NCI-H748 (cell line): Measurements from ENCODE around the gene RBBP8.
"Not testable (repeated sequence)": the region's sequence is repeated elsewhere in the genome, so short reads cannot be mapped to it uniquely, and the experiment has no call there.

Experiments used
- DNase-seq: peaks from one replicate; lab custom pipeline; 2025; ENCODE audit not compliant: unreplicated experiment; lab: John Stamatoyannopoulos, UW

Gene RBBP8

DNA sequence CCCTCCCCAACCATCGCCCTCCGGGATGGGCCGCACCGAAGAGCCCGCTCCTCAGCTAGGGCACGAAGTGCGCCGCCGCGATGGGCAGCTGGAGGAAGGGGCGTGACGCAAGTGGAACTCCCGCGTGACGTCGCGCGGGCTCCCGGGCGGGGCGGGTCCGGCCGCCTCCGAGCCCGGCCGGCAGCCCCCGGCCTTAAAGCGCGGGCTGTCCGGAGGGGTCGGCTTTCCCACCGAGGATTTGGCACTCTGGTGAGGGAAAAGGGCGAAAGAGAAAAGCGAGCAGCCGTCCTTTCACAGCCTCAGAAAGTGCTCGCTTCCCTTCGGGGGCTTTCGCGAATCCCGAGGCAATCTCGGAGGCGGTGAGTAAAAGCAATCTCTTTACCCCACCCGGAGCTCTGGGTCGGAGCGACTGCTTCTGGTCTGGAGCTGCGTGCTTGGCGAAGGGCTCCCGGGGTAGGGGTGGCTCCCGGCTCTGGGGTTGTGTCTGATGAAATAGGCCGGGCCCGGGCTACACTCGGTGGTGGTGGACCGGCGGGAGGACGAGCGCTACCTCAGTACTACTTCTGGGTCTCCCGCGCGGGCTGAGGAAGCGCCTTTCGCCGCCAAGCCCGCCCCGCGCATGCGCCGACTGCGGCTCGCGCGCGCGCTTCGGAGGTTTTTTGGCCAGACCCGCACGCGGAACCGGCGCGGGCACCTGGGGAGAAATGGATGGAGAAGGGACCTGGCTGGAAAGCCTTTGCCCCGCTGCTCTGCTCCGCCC lies at the start of gene RBBP8:
Gene RBBP8 (plus strand): TSS at position 123 of the 760 bp plus-strand sequence. CDS start 3,524 bp downstream, outside the sequence.
- DNase-seq, result peak; percentile 96

DNA sequence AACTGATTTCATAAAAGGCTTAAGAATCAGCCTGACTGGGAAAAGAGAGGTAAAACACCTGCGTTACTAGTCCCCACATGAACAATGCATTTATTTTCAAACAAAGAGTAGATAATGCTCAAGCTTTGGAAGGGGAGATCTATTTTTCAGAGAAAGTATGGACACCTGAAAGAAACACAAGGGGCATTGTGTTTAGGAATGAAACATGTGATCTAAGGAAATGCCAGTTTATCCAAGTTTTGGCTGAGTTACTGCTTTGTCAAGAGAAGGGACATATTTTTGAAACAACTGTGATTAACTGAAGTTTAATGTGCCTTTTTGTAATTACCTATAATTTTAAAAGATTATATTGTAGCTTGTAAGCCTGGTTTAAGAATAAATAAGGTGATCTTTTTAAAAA lies 49.3 kb upstream of the RBBP8 start:
- no peak for DNase-seq

GRCh38 chr18:22885694-22886093 lies 47.4 kb upstream of the RBBP8 start:
- DNase-seq, result not testable (repeated sequence)

GRCh38 chr18:22899421-22899820 lies 33.7 kb upstream of the RBBP8 start:
- no peak for DNase-seq

GRCh38 chr18:22900558-22901238 lies 32.4 kb upstream of the RBBP8 start:
- DNase-seq, result no peak

DNA sequence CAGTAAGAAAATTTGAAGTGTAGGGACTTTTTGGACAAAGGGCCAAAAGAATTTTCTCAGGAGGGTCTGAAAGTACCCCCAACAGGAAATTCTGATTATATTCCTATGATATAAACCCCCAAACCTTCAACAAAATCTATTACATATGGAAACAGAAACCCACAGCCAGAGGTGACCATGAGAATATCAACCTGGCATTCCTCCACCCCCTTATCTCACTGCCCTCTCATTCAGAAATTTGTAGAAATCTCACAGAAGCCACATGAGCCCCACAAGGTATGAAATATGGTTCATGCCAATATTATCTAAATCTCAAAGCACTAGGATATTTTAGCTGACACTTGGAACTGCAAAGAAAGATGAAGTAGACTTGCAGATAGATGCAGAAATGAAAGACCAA lies 31.0 kb upstream of the RBBP8 start:
- DNase-seq, result no peak

DNA sequence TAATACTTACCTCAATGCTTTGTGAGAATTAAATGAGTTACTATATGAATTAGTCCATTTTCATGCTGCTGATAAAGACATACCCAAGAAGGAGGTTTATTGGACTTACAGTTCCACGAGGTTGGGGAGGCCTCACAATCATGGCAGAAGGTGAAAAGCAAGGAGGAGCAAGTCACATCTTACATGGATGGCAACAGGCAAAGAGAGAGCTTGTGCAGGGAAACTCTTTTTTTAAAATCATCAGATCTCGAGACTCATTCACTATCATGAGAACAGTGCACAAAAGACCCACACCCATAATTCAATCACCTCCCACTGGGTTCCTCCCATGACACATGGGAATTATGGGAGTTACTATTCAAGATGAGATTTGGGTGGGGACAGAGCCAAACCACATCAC lies 29.9 kb upstream of the RBBP8 start:
- DNase-seq, result not testable (repeated sequence)

DNA sequence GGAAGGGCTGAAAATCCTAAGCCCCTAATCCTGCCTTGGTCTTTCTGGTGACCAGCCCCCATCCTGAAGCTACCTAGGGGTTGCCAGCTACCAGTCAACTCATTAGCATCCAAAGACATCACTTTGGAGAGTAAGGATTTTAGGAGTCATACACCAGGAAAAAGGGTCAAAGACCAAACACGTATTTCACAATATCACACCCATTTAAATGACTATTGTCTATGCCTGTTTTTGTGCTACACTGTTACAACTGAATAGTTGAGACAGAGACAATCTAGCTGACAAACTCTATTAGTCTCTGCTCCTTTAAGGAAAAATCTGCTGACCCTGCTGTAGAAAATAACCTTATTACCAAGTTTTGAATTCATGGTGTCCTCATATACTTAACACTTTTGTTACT lies 21.0 kb upstream of the RBBP8 start:
- DNase-seq, result no peak

GRCh38 chr18:22912835-22913234 lies 20.3 kb upstream of the RBBP8 start:
- no peak for DNase-seq

DNA sequence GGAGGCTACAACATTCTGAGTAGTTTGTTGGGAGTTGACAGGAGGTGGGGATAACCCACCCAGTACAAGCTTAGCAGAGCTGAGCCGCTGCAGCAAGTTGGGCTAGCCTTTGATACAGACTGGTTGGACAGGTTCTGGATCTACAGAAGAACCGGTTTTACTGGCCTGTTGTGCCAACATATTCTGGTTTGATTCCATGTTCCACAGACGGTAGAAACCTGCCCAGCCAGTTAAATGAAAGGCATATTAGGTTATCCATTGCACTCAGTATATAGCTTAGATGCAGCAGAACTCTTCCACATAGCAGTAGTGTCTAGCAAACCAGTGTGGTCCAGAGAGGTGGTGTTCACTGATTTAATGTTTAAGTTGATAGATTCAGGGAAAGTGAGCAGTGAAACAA lies 19.3 kb upstream of the RBBP8 start:
- DNase-seq, result peak; percentile 98

DNA sequence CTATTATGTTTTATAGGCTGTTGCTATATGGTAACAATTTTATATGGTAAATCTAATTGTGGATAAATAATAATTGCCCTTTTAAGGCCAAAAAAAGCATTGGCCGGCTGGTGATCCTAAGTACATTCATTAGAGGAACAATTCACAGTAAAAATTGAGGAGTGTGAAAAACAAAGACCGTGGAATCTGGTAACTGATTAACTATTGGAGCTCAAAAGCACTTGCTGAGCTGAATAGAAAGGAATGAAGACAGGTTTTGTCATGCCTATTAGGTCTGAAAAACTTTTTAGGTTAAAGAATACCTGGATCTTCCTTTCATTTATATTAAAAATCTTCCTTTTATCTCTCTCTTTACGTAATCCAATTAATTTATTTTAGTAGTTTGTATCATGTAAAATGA lies 18.5 kb upstream of the RBBP8 start:
- DNase-seq, result no peak

- no peak for DNase-seq
Observed at GRCh38 chr18:22915337-22915736, 17.8 kb upstream of the RBBP8 start.

DNA sequence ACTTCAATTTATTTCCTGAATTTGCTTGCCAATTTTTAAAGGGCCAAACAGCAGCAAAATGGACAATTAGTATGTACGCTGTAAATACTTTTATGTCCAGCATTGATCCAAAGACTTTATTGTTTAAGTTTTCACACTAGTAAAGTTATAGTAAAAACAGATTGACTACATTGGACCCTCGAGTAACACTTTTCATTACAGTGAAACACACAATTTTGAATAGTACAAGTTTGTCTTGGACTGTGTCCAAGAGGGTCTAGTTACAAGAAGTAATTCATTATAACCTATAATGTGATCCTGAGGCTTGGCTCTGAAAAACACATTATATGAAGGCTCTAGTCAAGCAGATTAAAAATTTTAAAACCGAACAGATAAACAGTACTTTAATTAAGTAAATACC lies 11.4 kb upstream of the RBBP8 start:
- DNase-seq, result peak; percentile 87

DNA sequence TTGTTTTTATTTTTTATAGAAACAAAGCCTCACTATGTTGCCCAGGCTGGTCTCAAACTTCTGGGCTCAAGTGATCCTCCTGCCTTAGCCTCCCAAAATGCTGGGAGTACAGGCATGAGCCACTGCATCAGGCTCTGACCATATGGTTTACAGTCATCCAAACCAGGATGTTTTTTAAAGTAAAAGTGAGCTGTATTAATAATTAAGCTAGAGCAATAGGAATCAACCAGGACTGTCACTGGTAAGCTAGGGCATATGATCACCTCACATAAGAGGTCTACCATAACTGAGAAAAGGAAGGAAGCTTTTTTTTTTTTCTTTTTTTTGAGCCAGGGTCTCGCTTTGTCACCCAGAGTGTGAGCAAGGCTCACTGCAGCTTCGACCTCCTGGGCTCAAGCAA lies 8.5 kb upstream of the RBBP8 start:
- DNase-seq, result no peak

- no peak for DNase-seq
Observed at GRCh38 chr18:22926454-22926853, 6.7 kb upstream of the RBBP8 start.

GRCh38 chr18:22928339-22928738 lies 4.8 kb upstream of the RBBP8 start:
- DNase-seq, result no peak

GRCh38 chr18:22930089-22930713 lies 2.9 kb upstream of the RBBP8 start:
- DNase-seq, result peak; percentile 79

GRCh38 chr18:22932885-22933205 lies 283 bp upstream of the RBBP8 start:
- DNase-seq, result no peak

DNA sequence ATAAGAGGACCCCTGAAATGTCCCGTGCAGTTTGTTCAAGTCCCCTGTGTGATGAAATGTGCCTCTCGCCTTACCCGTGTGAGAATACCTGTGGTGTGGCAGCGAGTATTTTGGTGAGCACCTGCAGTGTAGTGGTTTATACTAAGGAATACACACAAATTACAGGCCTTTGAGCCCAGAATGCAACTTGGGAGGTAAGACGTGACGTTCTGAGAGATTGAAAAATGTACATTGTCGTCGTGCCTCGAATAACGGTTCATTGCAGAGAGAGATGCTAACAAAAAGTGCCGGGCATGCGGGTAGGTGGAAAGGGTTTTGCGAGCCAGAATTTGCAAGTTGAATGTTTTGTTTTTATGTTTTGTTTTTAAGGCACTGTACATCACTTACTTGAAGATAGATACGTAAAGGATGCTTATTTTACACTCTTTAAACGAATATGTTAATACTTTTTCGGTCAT lies 867 bp downstream of the RBBP8 start:
- DNase-seq, result no peak

DNA sequence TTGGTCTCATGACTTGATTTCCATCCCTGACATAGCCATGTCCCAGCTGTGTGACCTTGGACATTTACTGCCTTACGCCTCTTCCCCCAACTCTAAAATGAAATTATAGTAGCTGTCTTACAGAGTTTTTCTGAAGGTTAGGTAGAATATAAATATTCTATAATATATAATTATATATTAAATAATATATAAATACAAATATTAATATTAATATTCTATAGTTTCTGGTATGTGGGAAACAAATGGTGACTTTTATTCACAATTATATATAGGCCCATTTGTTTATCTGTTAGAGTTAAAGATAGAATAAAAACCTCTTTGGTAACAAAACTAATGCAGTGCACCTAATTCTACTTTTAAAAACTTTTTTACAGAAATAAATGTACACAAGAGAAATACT lies 1.7 kb downstream of the RBBP8 start:
- DNase-seq, result no peak

- peak; percentile 13 for DNase-seq
Observed at GRCh38 chr18:22935431-22935830, 2.3 kb downstream of the RBBP8 start.

- no peak for DNase-seq
Observed at GRCh38 chr18:22936515-22936914, 3.4 kb downstream of the RBBP8 start.
